H1 (cell line): ENCODE data around the gene DOCK11. TPM values are rescaled to one million over a fixed set of nuclear protein-coding genes. Genes with fewer than 3 reads are reported as not detected.

ENCODE experiments used
- CTCF ChIA-PET: fragments of 300-600 bp; sonication (Branson Sonifier 250); formaldehyde crosslinking; loops from one replicate; lab custom pipeline; 2021; ENCODE audit not compliant: partially characterized antibody; lab: Charles Lee
- POLR2A ChIA-PET: fragments of 300-600 bp; sonication (Branson Sonifier 250); formaldehyde crosslinking; loops from one replicate; lab custom pipeline; 2021; ENCODE audit warnings: inconsistent platforms; ENCODE audit not compliant: partially characterized antibody; lab: Charles Lee
- DNase-seq, 2 experiments: peaks; one replicate each; pipeline versions ENCODE4 v3.0.0 to v3.0.0-alpha.2; 2010 to 2022; ENCODE audit warnings: low spot score in 2 of 2, low read depth in 1 of 2, mixed read lengths in 1 of 2
- FAIRE-seq: peaks from 2 replicates; lab custom pipeline; 2011; peaks lifted over from hg19 to GRCh38; lab: Jason Lieb, UNC
- H2AFZ ChIP-seq: 2 replicates; pipeline ENCODE4 v1.8.1; 2012; ENCODE audit warnings: low read length, inconsistent platforms
- H2AK5ac ChIP-seq: 2 replicates; pipeline ENCODE4 v1.6.1; 2013; ENCODE audit warnings: low read depth, low read length
- H2BK120ac ChIP-seq: replicated peaks from 2 replicates; pipeline ENCODE3; 2013; ENCODE audit warnings: low read depth, low read length, inconsistent platforms
- H2BK12ac ChIP-seq: 2 replicates; pipeline ENCODE4 v1.6.1; 2013; ENCODE audit warnings: low read depth, low read length
- H2BK15ac ChIP-seq: 2 replicates; pipeline ENCODE4 v1.6.1; 2013; ENCODE audit warnings: low read length
- H2BK20ac ChIP-seq: 2 replicates; pipeline ENCODE4 v1.6.1; 2013; ENCODE audit warnings: low read length
- H2BK5ac ChIP-seq: 2 replicates; pipeline ENCODE4 v1.6.1; 2013; ENCODE audit warnings: low read depth, low read length
- H3K14ac ChIP-seq: 2 replicates; pipeline ENCODE4 v1.6.1; 2013; ENCODE audit warnings: inconsistent platforms; ENCODE audit not compliant: insufficient read length
- H3K18ac ChIP-seq: 2 replicates; pipeline ENCODE4 v1.6.1; 2013; ENCODE audit warnings: low read length; ENCODE audit errors: extremely low read depth
- H3K23ac ChIP-seq: 2 replicates; pipeline ENCODE4 v1.6.1; 2013; ENCODE audit warnings: inconsistent platforms; ENCODE audit not compliant: insufficient read length
- H3K23me2 ChIP-seq: 2 replicates; pipeline ENCODE4 v1.6.1; 2013; ENCODE audit warnings: low read depth, low read length
- H3K27ac ChIP-seq: 2 replicates; pipeline ENCODE4 v1.6.1; 2011; ENCODE audit warnings: low read depth, low read length, inconsistent platforms
- H3K27me3 ChIP-seq, 4 experiments: replicated peaks in 1 of 4; 1 replicate in 1 of 4; 2 replicates in 3 of 4; pipeline versions ENCODE4 v1.6.1 to v1.8.1; 2011 to 2013; ENCODE audit warnings: low read length in 3 of 4, mild to moderate bottlenecking in 3 of 4, inconsistent platforms in 2 of 4, mixed read lengths in 2 of 4, moderate library complexity in 1 of 4; ENCODE audit not compliant: control insufficient read depth in 3 of 4, insufficient read depth in 3 of 4; ENCODE audit errors: extremely low read depth in 1 of 4
- H3K36me3 ChIP-seq, 4 experiments: 2 replicates each; pipeline versions ENCODE4 v1.6.1 to v1.8.1; 2011 to 2013; ENCODE audit warnings: mild to moderate bottlenecking in 4 of 4, low read length in 3 of 4, moderate library complexity in 2 of 4, control low read depth in 1 of 4, inconsistent platforms in 1 of 4; ENCODE audit not compliant: insufficient read depth in 4 of 4, control insufficient read depth in 2 of 4
- H3K4ac ChIP-seq: replicated peaks from 2 replicates; pipeline ENCODE3; 2013; ENCODE audit warnings: low read length, low read depth, mixed read lengths, inconsistent platforms; ENCODE audit not compliant: insufficient read length
- H3K4me1 ChIP-seq, 4 experiments: replicated peaks in 1 of 4; 1 replicate in 1 of 4; 2 replicates in 3 of 4; pipeline versions ENCODE4 v1.6.1 to v1.8.1; 2011 to 2013; ENCODE audit warnings: low read length in 3 of 4, inconsistent platforms in 2 of 4, mixed read lengths in 1 of 4; ENCODE audit not compliant: insufficient read depth in 4 of 4, control insufficient read depth in 3 of 4
- H3K4me2 ChIP-seq, 2 experiments: 2 replicates each; pipeline versions ENCODE4 v1.6.1 to v1.8.1; 2011 to 2013; ENCODE audit warnings: low read depth in 2 of 2, low read length in 2 of 2, control low read depth in 1 of 2, inconsistent platforms in 1 of 2, mild to moderate bottlenecking in 1 of 2; ENCODE audit not compliant: insufficient read depth in 1 of 2
- H3K4me3 ChIP-seq, 4 experiments: fragments of 200-600, 300-600 bp in 1 of 4; sonication (generic), shearing (Covaris generic), sonication (Bioruptor Twin) in 1 of 4; 2 replicates each; pipeline versions ENCODE4 v1.5.1 to v1.8.1; 2011 to 2016; ENCODE audit warnings: low read length in 4 of 4, low read depth in 3 of 4, control low read depth in 2 of 4, inconsistent platforms in 2 of 4, mild to moderate bottlenecking in 2 of 4, mixed read lengths in 1 of 4, moderate library complexity in 1 of 4; ENCODE audit not compliant: insufficient read depth in 2 of 4; ENCODE audit errors: extremely low read depth in 1 of 4
- H3K56ac ChIP-seq: replicated peaks from 2 replicates; pipeline ENCODE3; 2013; ENCODE audit warnings: low read depth, mild to moderate bottlenecking, mixed read lengths, low read length, inconsistent platforms; ENCODE audit not compliant: insufficient read length
- H3K79me1 ChIP-seq: 2 replicates; pipeline ENCODE4 v1.6.1; 2013; ENCODE audit warnings: low read depth, low read length, control low read depth
- H3K79me2 ChIP-seq, 2 experiments: 2 replicates each; pipeline versions ENCODE4 v1.6.1 to v1.8.1; 2012 to 2013; ENCODE audit warnings: low read length in 2 of 2, mild to moderate bottlenecking in 2 of 2, inconsistent platforms in 1 of 2; ENCODE audit not compliant: insufficient read depth in 2 of 2, control insufficient read depth in 1 of 2
- H3K9ac ChIP-seq, 4 experiments: replicated peaks in 1 of 4; 1 replicate in 1 of 4; 2 replicates in 3 of 4; pipeline versions ENCODE4 v1.6.1 to v1.8.1; 2011 to 2013; ENCODE audit warnings: low read depth in 3 of 4, low read length in 3 of 4, control low read depth in 2 of 4, mild to moderate bottlenecking in 2 of 4, moderate library complexity in 2 of 4, inconsistent platforms in 1 of 4; ENCODE audit errors: extremely low read depth in 1 of 4
- H3K9me3 ChIP-seq, 2 experiments: 2 replicates each; pipeline versions ENCODE4 v1.6.1 to v1.8.1; 2012 to 2013; ENCODE audit warnings: mild to moderate bottlenecking in 2 of 2, moderate library complexity in 2 of 2, control low read depth in 1 of 2, inconsistent platforms in 1 of 2, low read depth in 1 of 2, low read length in 1 of 2, mixed read lengths in 1 of 2; ENCODE audit not compliant: insufficient read depth in 2 of 2
- H4K20me1 ChIP-seq, 2 experiments: replicated peaks in 1 of 2; 2 replicates each; pipeline versions ENCODE3 to v1.8.1; 2011 to 2013; ENCODE audit warnings: inconsistent platforms in 2 of 2, low read length in 2 of 2, mild to moderate bottlenecking in 1 of 2; ENCODE audit not compliant: insufficient read depth in 2 of 2, control insufficient read depth in 1 of 2
- H4K5ac ChIP-seq: 2 replicates; pipeline ENCODE4 v1.6.1; 2013; ENCODE audit warnings: low read length, low read depth, mixed read lengths, inconsistent platforms; ENCODE audit not compliant: insufficient read length
- H4K8ac ChIP-seq: 2 replicates; pipeline ENCODE4 v1.8.0; 2013; ENCODE audit warnings: mild to moderate bottlenecking, moderate library complexity, low read length, inconsistent platforms; ENCODE audit not compliant: insufficient read depth; ENCODE audit errors: extremely low read depth
- H4K91ac ChIP-seq: replicated peaks from 2 replicates; pipeline ENCODE3; 2013; ENCODE audit warnings: low read length, mixed read lengths, inconsistent platforms; ENCODE audit not compliant: insufficient read length
- CHD1 ChIP-seq: IDR thresholded peaks from 2 replicates; pipeline ENCODE4 v1.6.1; 2012; ENCODE audit warnings: low read depth, low read length, improper control_type of control experiment
- GABPA ChIP-seq: IDR thresholded peaks from 2 replicates; pipeline ENCODE4 v1.6.1; 2011; ENCODE audit warnings: mild to moderate bottlenecking, low read length, moderate library complexity, borderline replicate concordance; ENCODE audit not compliant: insufficient read depth
- HDAC6 ChIP-seq: IDR thresholded peaks from one replicate; pipeline ENCODE4 v1.7.1; 2012; ENCODE audit warnings: low read depth, mild to moderate bottlenecking, inconsistent platforms, low read length, moderate library complexity
- SP1 ChIP-seq: IDR thresholded peaks from 2 replicates; pipeline ENCODE4 v1.6.1; 2011; ENCODE audit warnings: low read depth, low read length
- TAF7 ChIP-seq: optimal IDR thresholded peaks from 2 replicates; pipeline ENCODE3; 2011; ENCODE audit warnings: low read depth, mild to moderate bottlenecking, inconsistent platforms, low read length, moderate library complexity, borderline replicate concordance
- WGBS, 2 experiments: shearing (Covaris generic) in 1 of 2; methylation state at CpG; one replicate each; pipeline versions ENCODE4 v1.1.6 to v1.1.7; 2013 to 2015; ENCODE audit warnings: low lambda C conversion rate in 2 of 2, mixed read lengths in 2 of 2, inconsistent platforms in 1 of 2, low coverage in 1 of 2, missing lambda C conversion rate in 1 of 2; ENCODE audit not compliant: insufficient replicate concordance in 2 of 2, insufficient coverage in 1 of 2, insufficient read length in 1 of 2; ENCODE audit errors: extremely low coverage in 1 of 2, missing lambda C conversion rate in 1 of 2; 5-methylcytosine and 5-hydroxymethylcytosine counted together
- polyA plus RNA-seq, 7 experiments: library from polyadenylated mRNA; depleted of rRNA in 3 of 7; stranded (reverse) in 5 of 7; unstranded in 2 of 7; fragments of >200 nt in 5 of 7; fragments of 200-250 nt in 2 of 7; gene quantifications; 1 replicate in 5 of 7; 2 replicates in 1 of 7; 4 replicates in 1 of 7; pipeline versions ENCODE4 v1.2.1 to v1.2.3, GENCODE V29; 2011 to 2013; ENCODE audit warnings: missing spikeins in 2 of 7, mixed read lengths in 2 of 7
- total RNA-seq: library from RNA; stranded (reverse); fragmentation: NEBNext Ultra II Directional; extraction: Animal tissue kit (Norgen Biotek cat#: 25700); gene quantifications from 2 replicates; pipeline ENCODE4 v1.2.1, GENCODE V29; 2021
- TF ChIP-seq, protein P1 (sequence below): IDR thresholded peaks from 2 replicates; pipeline ENCODE4 v1.6.1; 2012; ENCODE audit warnings: low read length, inconsistent platforms

The DOCK11 gene
- total and polyA plus RNA-seq, 2 of the 8 experiments (the other 6 are each of a cell fraction or from before 2014, with no cell fraction given), result 4.9 to 12.0 TPM

- no peak overlapping the region for H2BK15ac ChIP-seq
- H3K79me2 ChIP-seq, result no peaks in the 10 kb centered on the region
- no peak overlapping the region for H3K23ac ChIP-seq
- H3K4me1 ChIP-seq, result peaks cover 0 to 5% (median 3%) of the 10 kb centered on the region in 4 experiments; a peak in 3 of 7 replicates
- H3K23me2 ChIP-seq, result peaks cover 4% of the 10 kb centered on the region; the same call in 1 of the 2 replicates
- H2AK5ac ChIP-seq, result no peak overlapping the region
- no peaks in the 10 kb centered on the region for H3K9me3 ChIP-seq
- peaks cover 0 to 16% (median 8%) of the 10 kb centered on the region in 4 experiments; a peak in 5 of 7 replicates for H3K27me3 ChIP-seq
- H3K56ac ChIP-seq, result no peak overlapping the region
- H3K36me3 ChIP-seq, result no peaks in the 10 kb centered on the region
- no peak overlapping the region for H3K9ac ChIP-seq
- H3K4ac ChIP-seq, result no peak overlapping the region
- WGBS, 2 experiments, result 91% methylated on average over 5 of the region's 5 CpGs; no CpG with 5 or more reads in 1 of the 2 experiments
- no peak for TF ChIP-seq CHD1
- no peak for TF ChIP-seq TAF7
- TF ChIP-seq SP1, result no peak
- TF ChIP-seq HDAC6, result no peak
- TF ChIP-seq, protein P1, sequence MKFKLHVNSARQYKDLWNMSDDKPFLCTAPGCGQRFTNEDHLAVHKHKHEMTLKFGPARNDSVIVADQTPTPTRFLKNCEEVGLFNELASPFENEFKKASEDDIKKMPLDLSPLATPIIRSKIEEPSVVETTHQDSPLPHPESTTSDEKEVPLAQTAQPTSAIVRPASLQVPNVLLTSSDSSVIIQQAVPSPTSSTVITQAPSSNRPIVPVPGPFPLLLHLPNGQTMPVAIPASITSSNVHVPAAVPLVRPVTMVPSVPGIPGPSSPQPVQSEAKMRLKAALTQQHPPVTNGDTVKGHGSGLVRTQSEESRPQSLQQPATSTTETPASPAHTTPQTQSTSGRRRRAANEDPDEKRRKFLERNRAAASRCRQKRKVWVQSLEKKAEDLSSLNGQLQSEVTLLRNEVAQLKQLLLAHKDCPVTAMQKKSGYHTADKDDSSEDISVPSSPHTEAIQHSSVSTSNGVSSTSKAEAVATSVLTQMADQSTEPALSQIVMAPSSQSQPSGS, result no peak
- TF ChIP-seq GABPA, result no peak
- TF ChIP-seq, all 59 proteins: peak for 0
- no peak for FAIRE-seq
- DNase-seq, result no peak
- H2BK20ac ChIP-seq, result no peak overlapping the region
- no peak overlapping the region for H3K4me3 ChIP-seq
- H4K8ac ChIP-seq, result no peak overlapping the region
- H4K91ac ChIP-seq, result no peak overlapping the region
- POLR2A ChIA-PET, result no interaction called here
- H2AFZ ChIP-seq, result no peak overlapping the region
- H2BK5ac ChIP-seq, result no peak overlapping the region
- CTCF ChIA-PET, result no interaction called here
- no peak overlapping the region for H4K5ac ChIP-seq
- no peak overlapping the region for H2BK120ac ChIP-seq
- no peak overlapping the region for H3K18ac ChIP-seq
- no peak overlapping the region for H2BK12ac ChIP-seq
- no peak overlapping the region for H3K14ac ChIP-seq
- H4K20me1 ChIP-seq, result no peaks in the 10 kb centered on the region
- no peaks in the 10 kb centered on the region for H3K79me1 ChIP-seq
- no peak overlapping the region for H3K27ac ChIP-seq
- H3K4me2 ChIP-seq, result no peak overlapping the region
These were observed 228.8 kb downstream of the DOCK11 start for GRCh38 chrX:118724365-118724764.
